ENCODE measurements around the gene NDUFB3.

GRCh38 chr2:201093573-201093972 lies 21.8 kb downstream of the NDUFB3 start:
- TF ChIP-seq CTCF (IDR thresholded peaks at IDR 0.05) = no peak
- no peak for TF ChIP-seq ZFX (IDR thresholded peaks at IDR 0.05; ENCODE audit: borderline replicate concordance)
